HG03045 (cell line): ENCODE results near the gene SLC17A5.

Experiments used
- ATAC-seq: cut with Tn5 transposase; IDR thresholded peaks from one replicate; pipeline ENCODE4 v1.9.1; 2021; ENCODE audit warnings: mild to moderate bottlenecking, moderate library complexity; ENCODE audit not compliant: unreplicated experiment

The SLC17A5 gene

GRCh38 chr6:73667798-73668197 is 14.0 kb upstream of the SLC17A5 start:
- no peak for ATAC-seq

- no peak for ATAC-seq
Measured at GRCh38 chr6:73666393-73666792, 12.6 kb upstream of the SLC17A5 start.

GRCh38 chr6:73665686-73666319 is 12.0 kb upstream of the SLC17A5 start:
- ATAC-seq: no peak

- no peak for ATAC-seq
Measured at GRCh38 chr6:73664701-73665100, 10.9 kb upstream of the SLC17A5 start.

GRCh38 chr6:73657201-73657600 is 3.4 kb upstream of the SLC17A5 start:
- no peak for ATAC-seq

GRCh38 chr6:73656531-73657145 is 2.8 kb upstream of the SLC17A5 start:
- ATAC-seq: no peak

- no peak for ATAC-seq
Measured at GRCh38 chr6:73655341-73655917, 1.6 kb upstream of the SLC17A5 start.

- peak; percentile 48 for ATAC-seq
Measured at GRCh38 chr6:73652637-73653570, 888 bp downstream of the SLC17A5 start.

GRCh38 chr6:73649783-73650182 is 4.0 kb downstream of the SLC17A5 start:
- no peak for ATAC-seq

GRCh38 chr6:73648166-73648565 is 5.6 kb downstream of the SLC17A5 start:
- ATAC-seq: no peak

GRCh38 chr6:73644941-73645591 is 8.7 kb downstream of the SLC17A5 start:
- no peak for ATAC-seq

- no peak for ATAC-seq
Measured at GRCh38 chr6:73644030-73644429, 9.8 kb downstream of the SLC17A5 start.

- ATAC-seq: no peak
Measured at GRCh38 chr6:73642530-73642929, 11.3 kb downstream of the SLC17A5 start.

- ATAC-seq: no peak
Measured at GRCh38 chr6:73640179-73640750, 13.5 kb downstream of the SLC17A5 start.

- no peak for ATAC-seq
Measured at GRCh38 chr6:73639040-73639439, 14.8 kb downstream of the SLC17A5 start.

GRCh38 chr6:73637404-73637803 is 16.4 kb downstream of the SLC17A5 start:
- ATAC-seq: no peak

- ATAC-seq: no peak
Measured at GRCh38 chr6:73636048-73636447, 17.7 kb downstream of the SLC17A5 start.

GRCh38 chr6:73632346-73632745 is 21.4 kb downstream of the SLC17A5 start:
- ATAC-seq: no peak

GRCh38 chr6:73631849-73632248 is 21.9 kb downstream of the SLC17A5 start:
- no peak for ATAC-seq

GRCh38 chr6:73630401-73630800 is 23.4 kb downstream of the SLC17A5 start:
- ATAC-seq: no peak

GRCh38 chr6:73624896-73625295 is 28.9 kb downstream of the SLC17A5 start:
- no peak for ATAC-seq
